IPS DF 6.9 (cell line): ENCODE data around the gene SPATA33.

Experiments
- DNase-seq: peaks from one replicate; pipeline ENCODE4 v3.0.0-alpha.2; 2013; ENCODE audit warnings: low read depth, low spot score
- H3K27ac ChIP-seq: one replicate; pipeline ENCODE4 v1.5.1; 2013; ENCODE audit warnings: low read length, control low read depth
- H3K27me3 ChIP-seq: 2 replicates; pipeline ENCODE4 v1.6.1; 2013; ENCODE audit warnings: mild to moderate bottlenecking, low read length; ENCODE audit not compliant: control insufficient read depth, insufficient read depth
- H3K36me3 ChIP-seq: 2 replicates; pipeline ENCODE4 v1.6.1; 2013; ENCODE audit warnings: low read length; ENCODE audit not compliant: control insufficient read depth, insufficient read depth
- H3K4me1 ChIP-seq: 2 replicates; pipeline ENCODE4 v1.6.1; 2013; ENCODE audit warnings: low read length; ENCODE audit not compliant: control insufficient read depth, insufficient read depth
- H3K4me3 ChIP-seq: 2 replicates; pipeline ENCODE4 v1.5.1; 2013; ENCODE audit warnings: mild to moderate bottlenecking, low read length
- H3K9me3 ChIP-seq: 2 replicates; pipeline ENCODE4 v1.6.1; 2013; ENCODE audit warnings: low read length, inconsistent platforms; ENCODE audit not compliant: control insufficient read depth, insufficient read depth
- WGBS: extraction: QIAGEN DNeasy Blood & Tissue Kit; methylation state at CpG from one replicate; pipeline ENCODE4 v1.1.7; 2013; ENCODE audit warnings: mixed read lengths, missing lambda C conversion rate; ENCODE audit not compliant: insufficient read length, insufficient coverage; 5-methylcytosine and 5-hydroxymethylcytosine counted together

SPATA33 gene

GRCh38 chr16:89657442-89658220 lies at the start of gene SPATA33, which contains the start of gene CHMP1A:
SPATA33 (plus strand) TSS chr16:89657836; CDS start chr16:89657912, 76 bp downstream.
CHMP1A (minus strand) TSS chr16:89657708; CDS start chr16:89657588, 120 bp downstream.
- no peak within 1 kb of the TSS for H3K27ac ChIP-seq
- WGBS, result no CpG with 5 or more reads among the region's 99 CpGs

GRCh38 chr16:89607937-89608740 lies 49.5 kb upstream of the SPATA33 start:
- H3K27ac ChIP-seq, result no peak overlapping the region

More at GRCh38 chr16:89657442-89658220, at the start of gene SPATA33, which contains the start of gene CHMP1A:
- H3K4me1 ChIP-seq, result peaks cover 4% of the 10 kb centered on the region; the same call in 1 of the 2 replicates
- peak within 1 kb of the TSS; percentile 96 for H3K4me3 ChIP-seq
- no peaks in the 10 kb centered on the region for H3K27me3 ChIP-seq
- DNase-seq, result peak; percentile 57
- H3K9me3 ChIP-seq, result no peaks in the 10 kb centered on the region
- H3K36me3 ChIP-seq, result 0 out of 2 replicates have a peak, but pooled peaks cover under 1% of the 10 kb centered on the region

GRCh38 chr16:89610108-89610453 lies 47.6 kb upstream of the SPATA33 start:
- DNase-seq, result no peak
- Histone ChIP-seq H3K36me3 (no peaks in the 10 kb centered on the region), H3K27me3 (no peaks in the 10 kb centered on the region), H3K4me1 (peaks cover 2% of the 10 kb centered on the region; the same call in 1 of the 2 replicates), H3K4me3 (no peak overlapping the region), H3K27ac (no peak overlapping the region), H3K9me3 (no peaks in the 10 kb centered on the region)
- WGBS, result no CpG with 5 or more reads among the region's 1 CpG

More at GRCh38 chr16:89607937-89608740, 49.5 kb upstream of the SPATA33 start:
- WGBS, result no CpG with 5 or more reads among the region's 32 CpGs
- no peaks in the 10 kb centered on the region for H3K27me3 ChIP-seq
- DNase-seq, result no peak
- H3K36me3 ChIP-seq, result no peaks in the 10 kb centered on the region
- H3K4me3 ChIP-seq, result no peak overlapping the region
- H3K4me1 ChIP-seq, result no peaks in the 10 kb centered on the region; the same call in 1 of the 2 replicates
- H3K9me3 ChIP-seq, result no peaks in the 10 kb centered on the region

GRCh38 chr16:89612415-89613166 lies 45.0 kb upstream of the SPATA33 start:
- H3K36me3 ChIP-seq, result no peaks in the 10 kb centered on the region
- peaks cover 2% of the 10 kb centered on the region; the same call in 1 of the 2 replicates for H3K4me1 ChIP-seq
- H3K27ac ChIP-seq, result no peak overlapping the region
- no peak overlapping the region for H3K4me3 ChIP-seq
- DNase-seq, result no peak
- H3K27me3 ChIP-seq, result no peaks in the 10 kb centered on the region
- no peaks in the 10 kb centered on the region for H3K9me3 ChIP-seq
- WGBS, result no CpG with 5 or more reads among the region's 20 CpGs

GRCh38 chr16:89613231-89613953 lies 44.2 kb upstream of the SPATA33 start, which contains the start of gene DPEP1:
DPEP1 (plus strand) TSS chr16:89613642; CDS start chr16:89630411, 16,769 bp downstream.
- no peak within 1 kb of the TSS for H3K27ac ChIP-seq
- peaks cover 2% of the 10 kb centered on the region; the same call in 1 of the 2 replicates for H3K4me1 ChIP-seq
- H3K36me3 ChIP-seq, result no peaks in the 10 kb centered on the region
- H3K27me3 ChIP-seq, result no peaks in the 10 kb centered on the region
- H3K4me3 ChIP-seq, result no peak within 1 kb of the TSS
- no peak for DNase-seq
- no CpG with 5 or more reads among the region's 19 CpGs for WGBS
- no peaks in the 10 kb centered on the region for H3K9me3 ChIP-seq

GRCh38 chr16:89613954-89614459 lies 43.6 kb upstream of the SPATA33 start:
- WGBS, result no CpG with 5 or more reads among the region's 22 CpGs
- Histone ChIP-seq H3K4me3 (no peak overlapping the region), H3K36me3 (no peaks in the 10 kb centered on the region), H3K4me1 (peaks cover 2% of the 10 kb centered on the region; the same call in 1 of the 2 replicates), H3K27ac (no peak overlapping the region), H3K27me3 (no peaks in the 10 kb centered on the region), H3K9me3 (no peaks in the 10 kb centered on the region)
- DNase-seq, result no peak

GRCh38 chr16:89615176-89615575 lies 42.5 kb upstream of the SPATA33 start:
- Histone ChIP-seq H3K36me3 (no peaks in the 10 kb centered on the region), H3K9me3 (no peaks in the 10 kb centered on the region), H3K27ac (no peak overlapping the region), H3K4me3 (no peak overlapping the region), H3K4me1 (peaks cover 2% of the 10 kb centered on the region; the same call in 1 of the 2 replicates), H3K27me3 (no peaks in the 10 kb centered on the region)
- WGBS, result no CpG with 5 or more reads among the region's 13 CpGs
- DNase-seq, result no peak

GRCh38 chr16:89615596-89616090 lies 42.0 kb upstream of the SPATA33 start:
- H3K4me1 ChIP-seq, result peaks cover 2% of the 10 kb centered on the region; the same call in 1 of the 2 replicates
- peak; percentile 54 for DNase-seq
- no peak overlapping the region for H3K27ac ChIP-seq

GRCh38 chr16:89616623-89617022 lies 41.0 kb upstream of the SPATA33 start:
- peaks cover 2% of the 10 kb centered on the region; the same call in 1 of the 2 replicates for H3K4me1 ChIP-seq
- no CpG with 5 or more reads among the region's 20 CpGs for WGBS

More at GRCh38 chr16:89615596-89616090, 42.0 kb upstream of the SPATA33 start:
- Histone ChIP-seq H3K27me3 (no peaks in the 10 kb centered on the region), H3K36me3 (no peaks in the 10 kb centered on the region), H3K4me3 (no peak overlapping the region), H3K9me3 (no peaks in the 10 kb centered on the region)
- WGBS, result no CpG with 5 or more reads among the region's 17 CpGs

More at GRCh38 chr16:89616623-89617022, 41.0 kb upstream of the SPATA33 start:
- no peak for DNase-seq
- H3K4me3 ChIP-seq, result no peak overlapping the region
- H3K36me3 ChIP-seq, result no peaks in the 10 kb centered on the region
- H3K9me3 ChIP-seq, result no peaks in the 10 kb centered on the region
- H3K27ac ChIP-seq, result no peak overlapping the region
- no peaks in the 10 kb centered on the region for H3K27me3 ChIP-seq
